GM12873 (cell line): ENCODE measurements around the gene TMEM237.

Source experiments
- TF ChIP-seq, protein P1 (sequence below): IDR thresholded peaks from 2 replicates; pipeline ENCODE4 v1.5.1; 2012; ENCODE audit warnings: low read depth, mild to moderate bottlenecking, moderate library complexity, low read length, control low read depth; ENCODE audit not compliant: insufficient read depth; ENCODE audit errors: missing control alignments

Gene TMEM237

DNA sequence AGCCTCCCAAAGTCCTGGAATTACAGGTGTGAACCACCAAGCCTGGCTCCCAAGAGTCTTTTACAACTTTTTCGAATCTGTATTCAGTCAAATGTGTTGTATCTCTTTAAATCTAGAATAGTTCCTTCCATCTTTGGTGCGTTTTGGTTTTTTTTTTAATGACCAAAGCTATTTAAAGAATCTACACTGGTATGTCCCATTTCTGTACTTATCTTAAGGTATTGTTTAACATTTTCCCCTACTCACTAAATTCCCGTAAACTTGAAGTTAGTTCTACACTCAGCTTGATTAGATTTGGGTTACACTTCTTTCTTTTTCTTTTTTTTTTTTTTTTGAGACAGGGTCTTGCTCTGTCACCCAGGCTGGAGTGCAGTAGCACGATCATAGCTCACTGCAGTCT is 63.8 kb downstream of the TMEM237 start:
- TF ChIP-seq, protein P1, sequence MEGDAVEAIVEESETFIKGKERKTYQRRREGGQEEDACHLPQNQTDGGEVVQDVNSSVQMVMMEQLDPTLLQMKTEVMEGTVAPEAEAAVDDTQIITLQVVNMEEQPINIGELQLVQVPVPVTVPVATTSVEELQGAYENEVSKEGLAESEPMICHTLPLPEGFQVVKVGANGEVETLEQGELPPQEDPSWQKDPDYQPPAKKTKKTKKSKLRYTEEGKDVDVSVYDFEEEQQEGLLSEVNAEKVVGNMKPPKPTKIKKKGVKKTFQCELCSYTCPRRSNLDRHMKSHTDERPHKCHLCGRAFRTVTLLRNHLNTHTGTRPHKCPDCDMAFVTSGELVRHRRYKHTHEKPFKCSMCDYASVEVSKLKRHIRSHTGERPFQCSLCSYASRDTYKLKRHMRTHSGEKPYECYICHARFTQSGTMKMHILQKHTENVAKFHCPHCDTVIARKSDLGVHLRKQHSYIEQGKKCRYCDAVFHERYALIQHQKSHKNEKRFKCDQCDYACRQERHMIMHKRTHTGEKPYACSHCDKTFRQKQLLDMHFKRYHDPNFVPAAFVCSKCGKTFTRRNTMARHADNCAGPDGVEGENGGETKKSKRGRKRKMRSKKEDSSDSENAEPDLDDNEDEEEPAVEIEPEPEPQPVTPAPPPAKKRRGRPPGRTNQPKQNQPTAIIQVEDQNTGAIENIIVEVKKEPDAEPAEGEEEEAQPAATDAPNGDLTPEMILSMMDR, result no peak

DNA sequence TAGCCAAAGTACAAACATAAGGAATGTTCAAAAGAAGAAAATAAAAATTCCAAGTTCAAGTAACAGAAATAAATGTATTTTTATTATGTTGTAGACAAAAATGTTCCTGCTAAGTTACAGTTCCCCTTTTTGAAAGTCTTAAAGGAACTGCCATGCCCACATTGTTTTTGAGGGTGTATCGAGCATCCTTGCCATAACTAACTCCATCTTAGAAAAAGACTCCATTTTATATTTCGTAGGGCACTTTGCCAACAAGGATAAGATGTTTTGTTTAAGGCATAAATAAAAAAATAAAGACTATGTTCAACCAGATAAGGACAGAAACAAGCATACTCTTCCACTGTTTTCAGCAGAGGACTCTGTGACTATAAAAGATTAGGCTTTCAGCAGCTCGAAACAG is 67.3 kb downstream of the TMEM237 start:
- TF ChIP-seq, protein P1, result no peak

DNA sequence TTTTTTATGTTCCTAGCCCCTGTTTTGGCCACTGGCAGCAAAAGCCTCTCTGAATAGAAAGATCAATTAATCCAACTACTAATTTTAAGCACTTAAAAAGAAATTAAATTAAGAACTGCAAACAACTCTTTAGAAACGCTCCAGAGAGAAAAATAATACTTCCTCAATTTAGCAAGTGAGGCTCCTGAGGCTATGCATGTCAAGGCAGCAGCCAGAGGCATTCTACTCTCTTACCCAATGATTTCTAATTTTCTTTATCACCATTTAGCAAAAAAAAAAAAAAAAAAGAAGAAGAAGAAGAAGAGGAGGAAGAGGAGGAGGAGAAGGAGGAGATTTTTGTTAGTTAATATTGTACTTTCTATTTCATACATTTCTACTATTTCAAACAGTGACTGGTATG is 68.5 kb downstream of the TMEM237 start:
- TF ChIP-seq, protein P1, result no peak

DNA sequence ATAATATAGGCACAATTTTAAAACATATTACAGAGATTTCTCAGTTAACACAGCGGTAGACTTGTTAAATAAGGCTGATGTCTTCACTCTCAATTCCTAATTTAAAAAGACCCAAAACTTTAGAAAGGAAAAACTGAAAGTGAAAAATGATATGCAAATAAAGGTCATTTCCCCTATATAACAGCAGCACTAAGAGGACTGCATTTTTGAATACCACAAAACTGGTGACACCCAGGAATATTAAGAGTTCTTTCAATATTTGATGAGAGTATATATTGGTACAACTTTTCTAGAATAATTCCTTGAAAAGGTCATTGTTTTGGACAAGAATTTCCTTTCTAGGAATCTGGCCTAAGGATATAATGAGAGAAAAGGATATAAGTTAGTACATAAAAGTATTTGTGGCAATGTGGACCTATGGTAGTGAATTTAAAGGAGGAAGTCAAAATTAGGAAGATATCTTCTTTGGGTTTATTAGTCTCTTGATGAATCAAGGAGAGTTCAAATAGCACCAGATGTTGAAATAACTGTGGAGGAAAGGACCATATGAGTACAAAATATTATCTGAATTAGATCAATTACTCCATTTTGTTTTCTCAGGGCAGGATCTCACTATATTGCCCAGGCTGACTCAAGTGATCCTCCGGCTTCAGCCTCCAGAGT is 70.3 kb downstream of the TMEM237 start:
- TF ChIP-seq, protein P1, result no peak
